HL-60 (cell line): Measurements from ENCODE around the gene CFAP99.

Experiments used
- CTCF ChIP-seq: IDR thresholded peaks from one replicate; pipeline ENCODE4 v1.5.1; 2011; ENCODE audit warnings: low read length, control low read depth, inconsistent platforms; ENCODE audit not compliant: insufficient read depth
- GABPA ChIP-seq: IDR thresholded peaks from 2 replicates; pipeline ENCODE4 v1.6.1; 2012; ENCODE audit warnings: low read depth
- POLR2AphosphoS5 ChIP-seq: IDR thresholded peaks from 2 replicates; pipeline ENCODE4 v1.6.1; 2012; ENCODE audit warnings: low read depth
- SPI1 ChIP-seq: IDR thresholded peaks from 2 replicates; pipeline ENCODE4 v1.6.1; 2012; ENCODE audit warnings: low read depth, mild to moderate bottlenecking, borderline replicate concordance
- TF ChIP-seq, protein P1 (sequence below): IDR thresholded peaks from 2 replicates; pipeline ENCODE4 v1.6.1; 2012; ENCODE audit warnings: low read depth; ENCODE audit not compliant: insufficient replicate concordance

GRCh38 chr4:2388429-2389182, 30.1 kb upstream of the CFAP99 start:
- TF ChIP-seq CTCF: no peak
- no peak for TF ChIP-seq POLR2AphosphoS5
- TF ChIP-seq, protein P1, sequence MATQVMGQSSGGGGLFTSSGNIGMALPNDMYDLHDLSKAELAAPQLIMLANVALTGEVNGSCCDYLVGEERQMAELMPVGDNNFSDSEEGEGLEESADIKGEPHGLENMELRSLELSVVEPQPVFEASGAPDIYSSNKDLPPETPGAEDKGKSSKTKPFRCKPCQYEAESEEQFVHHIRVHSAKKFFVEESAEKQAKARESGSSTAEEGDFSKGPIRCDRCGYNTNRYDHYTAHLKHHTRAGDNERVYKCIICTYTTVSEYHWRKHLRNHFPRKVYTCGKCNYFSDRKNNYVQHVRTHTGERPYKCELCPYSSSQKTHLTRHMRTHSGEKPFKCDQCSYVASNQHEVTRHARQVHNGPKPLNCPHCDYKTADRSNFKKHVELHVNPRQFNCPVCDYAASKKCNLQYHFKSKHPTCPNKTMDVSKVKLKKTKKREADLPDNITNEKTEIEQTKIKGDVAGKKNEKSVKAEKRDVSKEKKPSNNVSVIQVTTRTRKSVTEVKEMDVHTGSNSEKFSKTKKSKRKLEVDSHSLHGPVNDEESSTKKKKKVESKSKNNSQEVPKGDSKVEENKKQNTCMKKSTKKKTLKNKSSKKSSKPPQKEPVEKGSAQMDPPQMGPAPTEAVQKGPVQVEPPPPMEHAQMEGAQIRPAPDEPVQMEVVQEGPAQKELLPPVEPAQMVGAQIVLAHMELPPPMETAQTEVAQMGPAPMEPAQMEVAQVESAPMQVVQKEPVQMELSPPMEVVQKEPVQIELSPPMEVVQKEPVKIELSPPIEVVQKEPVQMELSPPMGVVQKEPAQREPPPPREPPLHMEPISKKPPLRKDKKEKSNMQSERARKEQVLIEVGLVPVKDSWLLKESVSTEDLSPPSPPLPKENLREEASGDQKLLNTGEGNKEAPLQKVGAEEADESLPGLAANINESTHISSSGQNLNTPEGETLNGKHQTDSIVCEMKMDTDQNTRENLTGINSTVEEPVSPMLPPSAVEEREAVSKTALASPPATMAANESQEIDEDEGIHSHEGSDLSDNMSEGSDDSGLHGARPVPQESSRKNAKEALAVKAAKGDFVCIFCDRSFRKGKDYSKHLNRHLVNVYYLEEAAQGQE: no peak
- TF ChIP-seq GABPA: no peak
- TF ChIP-seq SPI1: no peak
